Stimulated activated CD8-positive, alpha-beta memory T cell treated with anti-CD3 and anti-CD28 coated beads, Interleukin-2, amount 100 ng/mL, for 1 hour (primary cell): ENCODE results near the gene B3GAT2.
A peak's percentile ranks its signal among the peaks of the same experiment; 100 is the strongest.

Source experiments
- DNase-seq, 2 donors: peaks; one replicate each; pipeline ENCODE4 v3.0.0-alpha.2; 2020; ENCODE audit warnings: low read depth in 2 of 2

B3GAT2 gene

GRCh38 chr6:70900047-70900446 is 56.8 kb downstream of the B3GAT2 start:
- no peak for DNase-seq

GRCh38 chr6:70894001-70894400 is 62.9 kb downstream of the B3GAT2 start:
- no peak for DNase-seq

GRCh38 chr6:70889270-70889669 is 67.6 kb downstream of the B3GAT2 start:
- no peak for DNase-seq

GRCh38 chr6:70886661-70887060 is 70.2 kb downstream of the B3GAT2 start:
- no peak for DNase-seq

- no peak for DNase-seq
Observed at GRCh38 chr6:70886071-70886470, 70.8 kb downstream of the B3GAT2 start.

GRCh38 chr6:70884074-70884983 is 72.5 kb downstream of the B3GAT2 start:
- peak; percentile 16 to 33 for DNase-seq

- no peak for DNase-seq
Observed at GRCh38 chr6:70879496-70879895, 77.4 kb downstream of the B3GAT2 start.

- DNase-seq, result no peak
Observed at GRCh38 chr6:70874181-70874913, 82.5 kb downstream of the B3GAT2 start.

GRCh38 chr6:70872469-70872868 is 84.4 kb downstream of the B3GAT2 start:
- DNase-seq, result no peak

GRCh38 chr6:70864401-70864800 is 92.5 kb downstream of the B3GAT2 start:
- DNase-seq, result no peak

- no peak for DNase-seq
Observed at GRCh38 chr6:70863343-70863742, 93.5 kb downstream of the B3GAT2 start.

- DNase-seq, result no peak
Observed at GRCh38 chr6:70860920-70861319, 95.9 kb downstream of the B3GAT2 start.

- no peak for DNase-seq
Observed at GRCh38 chr6:70860045-70860444, 96.8 kb downstream of the B3GAT2 start.

- no peak for DNase-seq
Observed at GRCh38 chr6:70857387-70858077, 99.3 kb downstream of the B3GAT2 start.

GRCh38 chr6:70852667-70853246 is 104.1 kb downstream of the B3GAT2 start:
- no peak for DNase-seq

GRCh38 chr6:70849348-70850069 is 107.4 kb downstream of the B3GAT2 start:
- DNase-seq, result no peak

- no peak for DNase-seq
Observed at GRCh38 chr6:70847106-70848084, 109.5 kb downstream of the B3GAT2 start.

- no peak for DNase-seq
Observed at GRCh38 chr6:70846207-70846835, 110.5 kb downstream of the B3GAT2 start.

GRCh38 chr6:70844301-70844700 is 112.6 kb downstream of the B3GAT2 start:
- DNase-seq, result no peak
